CD14-positive monocyte (primary cell): ENCODE data around the gene AGO3. TPM values are rescaled to one million over a fixed set of nuclear protein-coding genes. Genes with fewer than 3 reads are reported as not detected.

Source experiments
- DNase-seq, 3 donors: peaks; one replicate each; pipeline ENCODE4 v3.0.0-alpha.2; 2011 to 2022
- H2AFZ ChIP-seq: 2 replicates; pipeline ENCODE4 v1.6.0; 2012; ENCODE audit warnings: mild to moderate bottlenecking, low read depth, low read length, inconsistent platforms; ENCODE audit not compliant: insufficient read depth, poor library complexity, severe bottlenecking
- H3K27ac ChIP-seq, 2 donors: 1 replicate in 1 of 2; 2 replicates in 1 of 2; pipeline ENCODE4 v1.5.1; 2012 to 2013; ENCODE audit warnings: low read length in 2 of 2, control low read depth in 1 of 2, inconsistent platforms in 1 of 2, low read depth in 1 of 2, mild to moderate bottlenecking in 1 of 2
- H3K27me3 ChIP-seq, 2 donors: one replicate each; pipeline versions ENCODE4 v1.6.0 to v1.6.1; 2011 to 2013; ENCODE audit warnings: low read length in 2 of 2; ENCODE audit not compliant: control insufficient read depth in 2 of 2, insufficient read depth in 2 of 2
- H3K36me3 ChIP-seq, 2 donors: replicated peaks in 1 of 2; 1 replicate in 1 of 2; 2 replicates in 1 of 2; pipeline versions ENCODE4 v1.5.1 to v1.6.1; 2012 to 2013; ENCODE audit warnings: low read length in 2 of 2, control low read depth in 1 of 2, inconsistent platforms in 1 of 2, mild to moderate bottlenecking in 1 of 2; ENCODE audit not compliant: insufficient read depth in 2 of 2, control insufficient read depth in 1 of 2
- H3K4me1 ChIP-seq, 2 donors: 1 replicate in 1 of 2; 2 replicates in 1 of 2; pipeline versions ENCODE4 v1.5.1 to v1.6.1; 2012 to 2013; ENCODE audit warnings: low read length in 2 of 2, control low read depth in 1 of 2, inconsistent platforms in 1 of 2, mild to moderate bottlenecking in 1 of 2, moderate library complexity in 1 of 2; ENCODE audit not compliant: insufficient read depth in 2 of 2, control insufficient read depth in 1 of 2
- H3K4me2 ChIP-seq: replicated peaks from 2 replicates; pipeline ENCODE3; 2012; ENCODE audit warnings: low read length, moderate library complexity, mild to moderate bottlenecking; ENCODE audit not compliant: poor library complexity, severe bottlenecking; ENCODE audit errors: extremely low read depth
- H3K4me3 ChIP-seq, 3 experiments: fragments of 200-600 bp in 1 of 3; sonication (generic) in 1 of 3; replicated peaks in 1 of 3; 1 replicate in 2 of 3; 2 replicates in 1 of 3; pipeline ENCODE4 v1.5.1; 2011 to 2013; ENCODE audit warnings: low read length in 3 of 3, mild to moderate bottlenecking in 3 of 3, control low read depth in 2 of 3, low read depth in 2 of 3, inconsistent platforms in 1 of 3, moderate library complexity in 1 of 3
- H3K79me2 ChIP-seq: 2 replicates; pipeline ENCODE4 v1.6.0; 2012; ENCODE audit warnings: mild to moderate bottlenecking, control low read depth, inconsistent platforms, low read length, moderate library complexity; ENCODE audit not compliant: insufficient read depth
- H3K9ac ChIP-seq: 2 replicates; pipeline ENCODE4 v1.6.0; 2017; ENCODE audit warnings: low read length, mild to moderate bottlenecking; ENCODE audit not compliant: insufficient read depth, poor library complexity, severe bottlenecking
- H3K9me3 ChIP-seq, 2 donors: replicated peaks in 1 of 2; 1 replicate in 1 of 2; 2 replicates in 1 of 2; pipeline versions ENCODE4 v1.5.1 to v1.6.1; 2012 to 2013; ENCODE audit warnings: low read length in 2 of 2, control low read depth in 1 of 2; ENCODE audit not compliant: control insufficient read depth in 1 of 2, insufficient read depth in 1 of 2
- H4K20me1 ChIP-seq: 2 replicates; pipeline ENCODE4 v1.6.0; 2012; ENCODE audit warnings: mild to moderate bottlenecking, low read length, control low read depth, moderate library complexity; ENCODE audit not compliant: insufficient read depth
- H3K27ac Mint-ChIP-seq, 7 donors: one replicate each; pipeline ENCODE4 v1.8.0; 2020; ENCODE audit warnings: mild to moderate bottlenecking in 7 of 7, mixed read lengths in 7 of 7, moderate library complexity in 6 of 7, inconsistent platforms in 2 of 7
- H3K27me3 Mint-ChIP-seq, 3 donors: one replicate each; pipeline ENCODE4 v1.8.0; 2021 to 2022; ENCODE audit warnings: low read depth in 3 of 3, mild to moderate bottlenecking in 3 of 3, mixed read lengths in 3 of 3, moderate library complexity in 3 of 3, inconsistent platforms in 1 of 3
- H3K36me3 Mint-ChIP-seq, 2 donors: one replicate each; pipeline ENCODE4 v1.8.0; 2020; ENCODE audit warnings: mixed read lengths in 2 of 2, inconsistent platforms in 1 of 2, mild to moderate bottlenecking in 1 of 2
- H3K4me1 Mint-ChIP-seq: one replicate; pipeline ENCODE4 v1.8.0; 2020; ENCODE audit warnings: mild to moderate bottlenecking, mixed read lengths
- H3K4me3 Mint-ChIP-seq, 2 donors: one replicate each; pipeline ENCODE4 v1.8.0; 2020; ENCODE audit warnings: mild to moderate bottlenecking in 2 of 2, mixed read lengths in 2 of 2, moderate library complexity in 1 of 2
- H3K9me3 Mint-ChIP-seq, 7 donors: one replicate each; pipeline ENCODE4 v1.8.0; 2020 to 2022; ENCODE audit warnings: mixed read lengths in 7 of 7, mild to moderate bottlenecking in 6 of 7, moderate library complexity in 6 of 7, inconsistent platforms in 2 of 7
- WGBS: methylation state at CpG from one replicate; pipeline ENCODE4 v1.1.5; 2013; ENCODE audit warnings: missing lambda C conversion rate; ENCODE audit not compliant: insufficient coverage; 5-methylcytosine and 5-hydroxymethylcytosine counted together
- intact Hi-C, 2 donors: fragments of 100-400 bp; cut with micrococcal nuclease; formaldehyde crosslinking; loops; one replicate each; pipeline versions ENCODE4 v1.15.0 to v1.15.1; 2023
- polyA plus RNA-seq, 3 donors: library from polyadenylated mRNA; depleted of rRNA in 1 of 3; unstranded in 2 of 3; stranded (reverse) in 1 of 3; fragments of 300-500 nt in 2 of 3; fragments of >200 nt in 1 of 3; fragmentation: Illumina TruSeq in 2 of 3; gene quantifications; 1 replicate in 2 of 3; 2 replicates in 1 of 3; pipeline ENCODE4 v1.2.3, GENCODE V29; 2012 to 2021
- TF ChIP-seq, protein P1 (sequence below): fragments of 200-600 bp; IDR thresholded peaks from one replicate; pipeline ENCODE4 v1.8.0; 2022; ENCODE audit warnings: antibody characterized with exemption, mild to moderate bottlenecking

Gene AGO3
- polyA plus RNA-seq, 3 donors = 6.3 to 9.0 (median 8.3) TPM

DNA sequence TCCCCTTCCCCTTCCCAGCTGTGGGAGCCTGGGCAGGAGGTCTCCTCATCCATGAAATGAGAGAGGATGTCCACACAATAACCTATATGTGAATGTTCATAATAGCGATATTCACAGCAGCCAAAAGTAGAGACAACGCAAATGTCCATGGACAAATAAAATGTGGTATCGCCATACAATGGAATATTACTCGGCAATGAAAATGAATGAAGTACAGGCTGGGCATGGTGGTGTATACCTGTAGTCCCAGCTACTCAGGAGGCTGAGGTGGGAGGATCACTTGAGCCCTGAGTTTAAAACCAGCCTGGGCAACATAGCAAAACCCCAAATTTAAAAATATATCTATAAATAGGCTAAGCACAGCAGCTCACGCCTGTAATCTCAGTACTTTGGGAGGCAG is 170.6 kb downstream of the AGO3 start:
- Histone ChIP-seq H2AFZ (no peak overlapping the region), H3K4me1 (peaks cover 4 to 9% of the 10 kb centered on the region in 2 donors), H3K27me3 (no peaks in the 10 kb centered on the region), H3K9me3 (no peaks in the 10 kb centered on the region), H3K4me2 (no peak overlapping the region), H3K79me2 (no peaks in the 10 kb centered on the region), H3K9ac (no peak overlapping the region), H4K20me1 (no peaks in the 10 kb centered on the region), H3K36me3 (peaks cover 4 to 10% of the 10 kb centered on the region in 2 donors), H3K27ac (no peak overlapping the region), H3K4me3 (no peak overlapping the region)
- H3K4me1 Mint-ChIP-seq = peaks cover 13% of the 10 kb centered on the region
- H3K4me3 Mint-ChIP-seq = no peak overlapping the region
- intact Hi-C loops = loop anchor here in 1 of 2 donors (2.0 kb wide), 2 partner anchors 33 to 185 kb away; no protein-coding TSS in a partner anchor
- no peak for DNase-seq
- peaks cover 0 to 4% (median 0%) of the 10 kb centered on the region in 7 donors for H3K9me3 Mint-ChIP-seq
- H3K36me3 Mint-ChIP-seq = peaks cover 4 to 20% of the 10 kb centered on the region in 2 donors
- H3K27ac Mint-ChIP-seq = no peak overlapping the region
- WGBS = 80% methylated on average over 1 of the region's 5 CpGs
- peaks cover 1 to 11% (median 2%) of the 10 kb centered on the region in 3 donors for H3K27me3 Mint-ChIP-seq
- TF ChIP-seq, protein P1, sequence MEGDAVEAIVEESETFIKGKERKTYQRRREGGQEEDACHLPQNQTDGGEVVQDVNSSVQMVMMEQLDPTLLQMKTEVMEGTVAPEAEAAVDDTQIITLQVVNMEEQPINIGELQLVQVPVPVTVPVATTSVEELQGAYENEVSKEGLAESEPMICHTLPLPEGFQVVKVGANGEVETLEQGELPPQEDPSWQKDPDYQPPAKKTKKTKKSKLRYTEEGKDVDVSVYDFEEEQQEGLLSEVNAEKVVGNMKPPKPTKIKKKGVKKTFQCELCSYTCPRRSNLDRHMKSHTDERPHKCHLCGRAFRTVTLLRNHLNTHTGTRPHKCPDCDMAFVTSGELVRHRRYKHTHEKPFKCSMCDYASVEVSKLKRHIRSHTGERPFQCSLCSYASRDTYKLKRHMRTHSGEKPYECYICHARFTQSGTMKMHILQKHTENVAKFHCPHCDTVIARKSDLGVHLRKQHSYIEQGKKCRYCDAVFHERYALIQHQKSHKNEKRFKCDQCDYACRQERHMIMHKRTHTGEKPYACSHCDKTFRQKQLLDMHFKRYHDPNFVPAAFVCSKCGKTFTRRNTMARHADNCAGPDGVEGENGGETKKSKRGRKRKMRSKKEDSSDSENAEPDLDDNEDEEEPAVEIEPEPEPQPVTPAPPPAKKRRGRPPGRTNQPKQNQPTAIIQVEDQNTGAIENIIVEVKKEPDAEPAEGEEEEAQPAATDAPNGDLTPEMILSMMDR = no peak

DNA sequence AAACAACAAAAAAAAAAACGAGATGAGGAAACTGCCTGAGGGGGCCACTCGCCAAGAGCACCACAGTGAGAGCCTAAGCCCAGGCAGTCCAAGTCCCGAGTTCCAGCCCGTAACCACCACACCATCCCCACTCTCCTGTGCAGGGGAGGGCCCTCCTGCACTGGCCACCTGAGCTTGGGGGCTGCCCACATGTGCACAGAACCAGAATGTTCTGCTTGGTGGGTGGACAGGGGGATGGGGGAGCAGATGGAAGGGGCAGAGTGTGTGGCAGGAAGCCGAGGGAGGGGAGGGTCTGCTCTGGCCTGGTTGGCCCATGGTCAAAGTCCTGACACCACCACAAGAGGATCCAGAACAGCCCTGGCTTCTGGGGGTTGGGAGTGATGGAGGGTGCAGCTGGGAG is 175.4 kb downstream of the AGO3 start:
- H3K27ac ChIP-seq = no peak overlapping the region
- no peak overlapping the region for H3K9ac ChIP-seq
- no peak overlapping the region for H3K4me3 ChIP-seq
- Mint-ChIP-seq H3K9me3 (peaks cover 0 to 4% (median 0%) of the 10 kb centered on the region in 7 donors), H3K27me3 (peaks cover 3 to 6% (median 6%) of the 10 kb centered on the region in 3 donors), H3K4me1 (peaks cover 5% of the 10 kb centered on the region), H3K27ac (peak overlapping the region in 1 of 7 donors; percentile 26), H3K4me3 (no peak overlapping the region), H3K36me3 (peaks cover 8 to 29% of the 10 kb centered on the region in 2 donors)
- no peaks in the 10 kb centered on the region for H3K4me1 ChIP-seq
- no peak overlapping the region for H2AFZ ChIP-seq
- H3K79me2 ChIP-seq = no peaks in the 10 kb centered on the region
- H3K9me3 ChIP-seq = no peaks in the 10 kb centered on the region
- no peak for DNase-seq
- H4K20me1 ChIP-seq = no peaks in the 10 kb centered on the region
- no peaks in the 10 kb centered on the region for H3K36me3 ChIP-seq
- 38% methylated on average over 1 of the region's 5 CpGs for WGBS
- H3K4me2 ChIP-seq = no peak overlapping the region
- TF ChIP-seq, protein P1 = no peak
- no peaks in the 10 kb centered on the region for H3K27me3 ChIP-seq
- intact Hi-C loops = no loop called here
